Measurements from ENCODE around the gene PPFIA1.

The PPFIA1 gene

DNA sequence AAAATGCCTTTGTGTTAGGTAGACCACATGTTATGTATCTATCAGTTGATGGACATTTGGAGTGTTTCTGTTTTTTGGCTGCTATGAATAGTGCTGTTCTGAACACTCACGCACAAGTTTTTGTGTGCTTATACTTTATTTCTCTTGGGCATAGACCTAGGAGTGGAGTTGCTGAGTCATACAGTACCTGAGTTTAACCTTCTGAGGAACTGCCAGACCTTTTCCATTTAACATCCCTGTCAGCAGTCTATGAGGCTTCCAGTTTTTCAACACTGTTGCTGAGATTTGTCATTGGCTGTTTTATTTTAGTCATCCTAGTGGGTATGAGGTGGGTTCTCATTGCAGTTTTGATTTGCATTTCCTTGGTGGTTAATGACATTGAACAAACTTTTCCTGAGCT, 132.2 kb downstream of the PPFIA1 start:
- DNase-seq: no peak
- Histone ChIP-seq H3K36me3 (replicated peaks; ENCODE audit: insufficient read depth, low read length) (no peaks in the 10 kb centered on the region), H3K27ac (ENCODE audit: low read length) (no peak overlapping the region)

DNA sequence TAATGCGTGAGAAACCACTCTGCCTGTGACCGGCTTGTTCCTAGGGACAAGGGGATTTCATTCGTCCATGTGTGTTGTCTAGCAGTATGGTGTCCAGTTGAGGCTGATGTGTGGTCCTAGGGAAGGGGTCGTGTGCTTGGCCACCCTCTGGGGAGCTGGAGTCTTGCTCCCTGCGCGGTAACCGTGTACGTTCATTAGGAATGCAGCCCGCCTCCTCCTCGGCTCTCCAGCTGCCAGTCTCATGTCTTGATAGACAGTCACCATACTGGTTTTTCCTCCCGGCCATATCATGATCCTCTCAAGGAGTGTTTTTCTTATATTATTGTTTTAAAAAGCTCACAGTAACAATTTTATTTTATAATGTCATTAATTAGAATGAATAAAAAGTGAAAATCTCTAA, 133.8 kb downstream of the PPFIA1 start:
- H3K27me3 ChIP-seq (replicated peaks; ENCODE audit: insufficient read depth, low read length): peaks cover 98% of the 10 kb centered on the region
- H3K36me3 ChIP-seq (replicated peaks; ENCODE audit: insufficient read depth, low read length): no peaks in the 10 kb centered on the region
- no peaks in the 10 kb centered on the region for H3K9me3 ChIP-seq (replicated peaks; ENCODE audit: insufficient read depth, low read length)
- no peaks in the 10 kb centered on the region for H3K4me1 ChIP-seq (ENCODE audit: low read length)
- H3F3A ChIP-seq (ENCODE audit: insufficient read depth, low read length): no peaks in the 10 kb centered on the region
- no peak overlapping the region for H3K4me2 ChIP-seq (ENCODE audit: low read depth, low read length)
- DNase-seq: no peak
- no peaks in the 10 kb centered on the region for H4K20me1 ChIP-seq (ENCODE audit: insufficient read depth, low read length)
- no peaks in the 10 kb centered on the region for H3K79me2 ChIP-seq (ENCODE audit: low read length)
- H3K27ac ChIP-seq (ENCODE audit: low read length): no peak overlapping the region
- no peak overlapping the region for H2AFZ ChIP-seq (ENCODE audit: low read length)
- H3K4me3 ChIP-seq (ENCODE audit: low read length): no peak overlapping the region
- H3K9ac ChIP-seq (ENCODE audit: low read length): no peak overlapping the region
- TF ChIP-seq EZH2 (optimal IDR thresholded peaks at IDR 0.05; ENCODE audit: low read depth, low read length) (no peak), EZH2phosphoT487 (IDR thresholded peaks at IDR 0.05; ENCODE audit: low read length) (no peak)
- TF ChIP-seq, protein P1, sequence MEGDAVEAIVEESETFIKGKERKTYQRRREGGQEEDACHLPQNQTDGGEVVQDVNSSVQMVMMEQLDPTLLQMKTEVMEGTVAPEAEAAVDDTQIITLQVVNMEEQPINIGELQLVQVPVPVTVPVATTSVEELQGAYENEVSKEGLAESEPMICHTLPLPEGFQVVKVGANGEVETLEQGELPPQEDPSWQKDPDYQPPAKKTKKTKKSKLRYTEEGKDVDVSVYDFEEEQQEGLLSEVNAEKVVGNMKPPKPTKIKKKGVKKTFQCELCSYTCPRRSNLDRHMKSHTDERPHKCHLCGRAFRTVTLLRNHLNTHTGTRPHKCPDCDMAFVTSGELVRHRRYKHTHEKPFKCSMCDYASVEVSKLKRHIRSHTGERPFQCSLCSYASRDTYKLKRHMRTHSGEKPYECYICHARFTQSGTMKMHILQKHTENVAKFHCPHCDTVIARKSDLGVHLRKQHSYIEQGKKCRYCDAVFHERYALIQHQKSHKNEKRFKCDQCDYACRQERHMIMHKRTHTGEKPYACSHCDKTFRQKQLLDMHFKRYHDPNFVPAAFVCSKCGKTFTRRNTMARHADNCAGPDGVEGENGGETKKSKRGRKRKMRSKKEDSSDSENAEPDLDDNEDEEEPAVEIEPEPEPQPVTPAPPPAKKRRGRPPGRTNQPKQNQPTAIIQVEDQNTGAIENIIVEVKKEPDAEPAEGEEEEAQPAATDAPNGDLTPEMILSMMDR (IDR thresholded peaks at IDR 0.05; ENCODE audit: low read length): no peak
- H3K9me2 ChIP-seq (replicated peaks; ENCODE audit: insufficient read depth, low read length): no peaks in the 10 kb centered on the region

More for the DNA sequence above, 132.2 kb downstream of the PPFIA1 start:
- no peaks in the 10 kb centered on the region for H3K9me2 ChIP-seq (replicated peaks; ENCODE audit: insufficient read depth, low read length)
- no peaks in the 10 kb centered on the region for H3K79me2 ChIP-seq (ENCODE audit: low read length)
- H3K27me3 ChIP-seq (replicated peaks; ENCODE audit: insufficient read depth, low read length): peaks cover 96% of the 10 kb centered on the region
- H2AFZ ChIP-seq (ENCODE audit: low read length): no peak overlapping the region
- H3K4me1 ChIP-seq (ENCODE audit: low read length): peaks cover 4% of the 10 kb centered on the region
- no peak overlapping the region for H3K4me2 ChIP-seq (ENCODE audit: low read depth, low read length)
- TF ChIP-seq, protein P1 (IDR thresholded peaks at IDR 0.05; ENCODE audit: low read length): no peak
- no peak for TF ChIP-seq EZH2phosphoT487 (IDR thresholded peaks at IDR 0.05; ENCODE audit: low read length)
- TF ChIP-seq EZH2 (optimal IDR thresholded peaks at IDR 0.05; ENCODE audit: low read depth, low read length): no peak
- H4K20me1 ChIP-seq (ENCODE audit: insufficient read depth, low read length): no peaks in the 10 kb centered on the region
- no peak overlapping the region for H3K9ac ChIP-seq (ENCODE audit: low read length)
- H3K4me3 ChIP-seq (ENCODE audit: low read length): no peak overlapping the region
- H3K9me3 ChIP-seq (replicated peaks; ENCODE audit: insufficient read depth, low read length): no peaks in the 10 kb centered on the region
- H3F3A ChIP-seq (ENCODE audit: insufficient read depth, low read length): no peaks in the 10 kb centered on the region

DNA sequence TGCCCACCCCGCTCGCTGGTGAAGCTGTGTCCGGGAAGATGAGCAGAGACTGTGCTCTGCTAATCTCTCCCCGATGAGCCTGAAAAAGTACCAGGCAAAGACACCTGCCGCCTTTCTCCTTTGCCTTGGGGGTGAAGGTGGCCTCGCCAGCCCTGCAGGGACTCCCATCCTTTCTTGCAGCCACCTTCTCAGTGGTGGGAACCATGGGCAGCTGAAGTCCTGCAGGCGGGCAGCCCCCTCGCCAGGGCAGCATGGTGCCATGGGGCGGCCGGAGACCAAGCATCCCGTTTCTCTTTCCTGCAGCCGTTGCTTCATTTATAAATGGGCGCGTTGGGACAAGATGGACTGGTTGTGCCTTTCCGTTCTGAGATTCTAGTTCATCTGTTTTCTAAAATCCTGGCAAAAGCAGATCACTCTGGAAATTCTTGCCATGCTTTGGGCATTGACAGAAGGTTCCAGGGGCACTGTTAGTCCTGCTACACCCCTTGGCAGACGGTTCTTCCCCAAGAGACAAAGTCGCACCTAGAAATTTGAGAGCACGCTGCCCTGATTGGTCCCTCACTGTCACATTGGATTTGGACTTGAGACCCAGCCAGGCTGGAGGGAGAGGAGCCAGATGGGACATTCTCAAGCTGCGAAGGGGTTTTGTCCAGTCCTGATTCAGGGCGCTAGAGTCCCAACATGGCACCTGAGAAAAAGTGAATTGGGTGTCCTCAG, 135.3 kb downstream of the PPFIA1 start:
- Histone ChIP-seq H3K4me1 (ENCODE audit: low read length) (no peaks in the 10 kb centered on the region), H3K4me2 (ENCODE audit: low read depth, low read length) (no peak overlapping the region), H3K9ac (ENCODE audit: low read length) (no peak overlapping the region), H3K27me3 (replicated peaks; ENCODE audit: insufficient read depth, low read length) (peaks cover 96% of the 10 kb centered on the region), H2AFZ (ENCODE audit: low read length) (no peak overlapping the region), H3K36me3 (replicated peaks; ENCODE audit: insufficient read depth, low read length) (no peaks in the 10 kb centered on the region), H3K4me3 (ENCODE audit: low read length) (no peak overlapping the region), H3K79me2 (ENCODE audit: low read length) (no peaks in the 10 kb centered on the region), H4K20me1 (ENCODE audit: insufficient read depth, low read length) (no peaks in the 10 kb centered on the region), H3K9me2 (replicated peaks; ENCODE audit: insufficient read depth, low read length) (no peaks in the 10 kb centered on the region), H3F3A (ENCODE audit: insufficient read depth, low read length) (no peaks in the 10 kb centered on the region), H3K27ac (ENCODE audit: low read length) (no peak overlapping the region), H3K9me3 (replicated peaks; ENCODE audit: insufficient read depth, low read length) (no peaks in the 10 kb centered on the region)
- no peak for DNase-seq
- no peak for TF ChIP-seq EZH2phosphoT487 (IDR thresholded peaks at IDR 0.05; ENCODE audit: low read length)

DNA sequence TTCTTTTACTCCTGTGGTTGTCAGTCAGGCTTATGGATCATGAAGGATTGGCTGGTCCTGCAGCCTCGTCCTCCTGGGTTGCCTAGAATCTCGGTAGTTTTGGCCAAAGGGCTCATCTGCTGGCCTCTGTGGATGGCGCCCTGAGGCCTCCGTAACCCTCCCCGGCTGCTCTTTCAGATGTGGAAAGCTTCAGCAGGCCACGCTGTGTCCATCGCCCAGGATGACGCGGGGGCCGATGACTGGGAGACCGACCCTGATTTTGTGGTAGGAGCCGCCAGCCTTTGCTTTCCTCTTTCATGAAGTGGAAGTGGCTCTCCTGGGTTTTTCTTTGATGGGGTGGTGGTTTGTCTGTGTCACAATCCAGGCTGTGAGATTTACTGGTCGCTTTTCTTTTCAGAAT, 136.6 kb downstream of the PPFIA1 start:
- H3K9ac ChIP-seq (ENCODE audit: low read length): no peak overlapping the region
- H3K4me2 ChIP-seq (ENCODE audit: low read depth, low read length): no peak overlapping the region
- H3K79me2 ChIP-seq (ENCODE audit: low read length): no peaks in the 10 kb centered on the region
- H3K27ac ChIP-seq (ENCODE audit: low read length): no peak overlapping the region
- H3K4me3 ChIP-seq (ENCODE audit: low read length): no peak overlapping the region
- TF ChIP-seq, protein P1 (IDR thresholded peaks at IDR 0.05; ENCODE audit: low read length): no peak
- no peak for TF ChIP-seq EZH2phosphoT487 (IDR thresholded peaks at IDR 0.05; ENCODE audit: low read length)
- no peak for TF ChIP-seq EZH2 (optimal IDR thresholded peaks at IDR 0.05; ENCODE audit: low read depth, low read length)
- H3K27me3 ChIP-seq (replicated peaks; ENCODE audit: insufficient read depth, low read length): peaks cover 91% of the 10 kb centered on the region
- no peaks in the 10 kb centered on the region for H3F3A ChIP-seq (ENCODE audit: insufficient read depth, low read length)
- H3K36me3 ChIP-seq (replicated peaks; ENCODE audit: insufficient read depth, low read length): no peaks in the 10 kb centered on the region
- H4K20me1 ChIP-seq (ENCODE audit: insufficient read depth, low read length): no peaks in the 10 kb centered on the region
- no peaks in the 10 kb centered on the region for H3K4me1 ChIP-seq (ENCODE audit: low read length)
- no peaks in the 10 kb centered on the region for H3K9me3 ChIP-seq (replicated peaks; ENCODE audit: insufficient read depth, low read length)
- DNase-seq: no peak
- H2AFZ ChIP-seq (ENCODE audit: low read length): no peak overlapping the region
- no peaks in the 10 kb centered on the region for H3K9me2 ChIP-seq (replicated peaks; ENCODE audit: insufficient read depth, low read length)

All from MM.1S (cell line).